Measurements from ENCODE around the gene SERPINE1.

DNA sequence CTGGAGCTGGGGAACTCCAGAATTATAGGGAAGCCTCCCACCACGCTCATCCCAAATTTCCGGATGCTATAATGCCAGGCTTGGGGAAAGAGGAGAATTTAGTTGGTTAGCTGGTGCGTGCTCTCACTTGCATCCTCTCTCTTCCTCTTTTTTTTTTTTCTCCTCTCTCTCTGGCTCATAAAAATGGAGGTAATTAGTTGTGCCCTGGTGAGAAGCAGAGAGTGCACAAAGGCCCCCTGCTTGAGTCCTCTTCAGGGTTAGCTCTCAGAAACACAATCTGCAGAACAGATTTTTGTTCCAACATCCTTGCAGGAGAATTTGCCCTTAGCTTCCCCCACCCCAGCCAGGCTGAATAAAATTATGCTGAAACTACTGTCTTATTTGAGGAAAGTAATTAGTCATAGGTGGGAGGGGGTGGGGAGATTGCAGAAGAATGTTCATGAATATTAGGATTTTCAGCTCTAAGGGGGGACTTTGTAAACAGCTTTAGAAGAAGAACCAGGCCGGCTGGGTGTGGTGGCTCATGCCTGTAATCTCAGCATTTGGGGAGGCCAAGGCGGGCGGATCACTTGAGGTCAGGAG is 7.6 kb downstream of the SERPINE1 start:
- TF ChIP-seq, protein P1, sequence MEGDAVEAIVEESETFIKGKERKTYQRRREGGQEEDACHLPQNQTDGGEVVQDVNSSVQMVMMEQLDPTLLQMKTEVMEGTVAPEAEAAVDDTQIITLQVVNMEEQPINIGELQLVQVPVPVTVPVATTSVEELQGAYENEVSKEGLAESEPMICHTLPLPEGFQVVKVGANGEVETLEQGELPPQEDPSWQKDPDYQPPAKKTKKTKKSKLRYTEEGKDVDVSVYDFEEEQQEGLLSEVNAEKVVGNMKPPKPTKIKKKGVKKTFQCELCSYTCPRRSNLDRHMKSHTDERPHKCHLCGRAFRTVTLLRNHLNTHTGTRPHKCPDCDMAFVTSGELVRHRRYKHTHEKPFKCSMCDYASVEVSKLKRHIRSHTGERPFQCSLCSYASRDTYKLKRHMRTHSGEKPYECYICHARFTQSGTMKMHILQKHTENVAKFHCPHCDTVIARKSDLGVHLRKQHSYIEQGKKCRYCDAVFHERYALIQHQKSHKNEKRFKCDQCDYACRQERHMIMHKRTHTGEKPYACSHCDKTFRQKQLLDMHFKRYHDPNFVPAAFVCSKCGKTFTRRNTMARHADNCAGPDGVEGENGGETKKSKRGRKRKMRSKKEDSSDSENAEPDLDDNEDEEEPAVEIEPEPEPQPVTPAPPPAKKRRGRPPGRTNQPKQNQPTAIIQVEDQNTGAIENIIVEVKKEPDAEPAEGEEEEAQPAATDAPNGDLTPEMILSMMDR (tag by site-specific recombination; IDR thresholded peaks at IDR 0.05): no peak
- TF ChIP-seq ZNF549 (tag by site-specific recombination; IDR thresholded peaks at IDR 0.05) (no peak), ZSCAN30 (tag by site-specific recombination; IDR thresholded peaks at IDR 0.05) (no peak)

Data from HEK293 (cell line).